ENCODE measurements around the gene UVSSA.
"Not testable (repeated sequence)": the region's sequence is repeated elsewhere in the genome, so short reads cannot be mapped to it uniquely, and the experiment has no call there.

The UVSSA gene

GRCh38 chr4:1419708-1420107 is 72.7 kb downstream of the UVSSA start:
- H3K36me3 Mint-ChIP-seq (ENCODE audit: low read depth): no peaks in the 10 kb centered on the region
- no peaks in the 10 kb centered on the region for H3K4me1 Mint-ChIP-seq
- no peak overlapping the region for H3K4me3 Mint-ChIP-seq
- peaks cover 96% of the 10 kb centered on the region for H3K27me3 Mint-ChIP-seq (ENCODE audit: low read depth)
- H3K27ac Mint-ChIP-seq: no peak overlapping the region
- peaks cover 3% of the 10 kb centered on the region for H3K9me3 Mint-ChIP-seq
- TF ChIP-seq, protein P1, sequence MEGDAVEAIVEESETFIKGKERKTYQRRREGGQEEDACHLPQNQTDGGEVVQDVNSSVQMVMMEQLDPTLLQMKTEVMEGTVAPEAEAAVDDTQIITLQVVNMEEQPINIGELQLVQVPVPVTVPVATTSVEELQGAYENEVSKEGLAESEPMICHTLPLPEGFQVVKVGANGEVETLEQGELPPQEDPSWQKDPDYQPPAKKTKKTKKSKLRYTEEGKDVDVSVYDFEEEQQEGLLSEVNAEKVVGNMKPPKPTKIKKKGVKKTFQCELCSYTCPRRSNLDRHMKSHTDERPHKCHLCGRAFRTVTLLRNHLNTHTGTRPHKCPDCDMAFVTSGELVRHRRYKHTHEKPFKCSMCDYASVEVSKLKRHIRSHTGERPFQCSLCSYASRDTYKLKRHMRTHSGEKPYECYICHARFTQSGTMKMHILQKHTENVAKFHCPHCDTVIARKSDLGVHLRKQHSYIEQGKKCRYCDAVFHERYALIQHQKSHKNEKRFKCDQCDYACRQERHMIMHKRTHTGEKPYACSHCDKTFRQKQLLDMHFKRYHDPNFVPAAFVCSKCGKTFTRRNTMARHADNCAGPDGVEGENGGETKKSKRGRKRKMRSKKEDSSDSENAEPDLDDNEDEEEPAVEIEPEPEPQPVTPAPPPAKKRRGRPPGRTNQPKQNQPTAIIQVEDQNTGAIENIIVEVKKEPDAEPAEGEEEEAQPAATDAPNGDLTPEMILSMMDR (IDR thresholded peaks at IDR 0.05; ENCODE audit: unreplicated experiment in 3 of 3): no peak

DNA sequence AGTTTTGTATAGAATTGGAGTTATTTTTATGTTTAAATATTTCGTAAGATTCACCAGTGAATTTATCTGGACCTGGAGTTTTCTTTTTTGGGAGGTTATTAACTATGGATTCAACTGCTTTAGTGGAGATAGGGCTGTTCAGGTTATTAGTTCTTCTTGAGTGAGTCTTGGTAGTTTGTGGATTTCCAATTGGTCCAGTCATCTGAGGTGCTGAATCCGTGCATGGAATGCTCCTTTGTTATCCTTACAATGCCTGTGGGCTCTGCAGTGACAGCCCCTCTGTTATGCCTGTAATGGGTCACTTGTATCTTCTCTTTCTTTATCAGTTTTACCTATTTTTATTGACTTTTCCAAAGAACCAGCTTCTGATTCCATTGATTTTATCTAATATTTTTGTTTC is 74.6 kb downstream of the UVSSA start:
- H3K27ac Mint-ChIP-seq: no peak overlapping the region
- peaks cover 2% of the 10 kb centered on the region for H3K9me3 Mint-ChIP-seq
- TF ChIP-seq, protein P1 (IDR thresholded peaks at IDR 0.05; ENCODE audit: unreplicated experiment in 3 of 3): no peak
- no peaks in the 10 kb centered on the region for H3K36me3 Mint-ChIP-seq (ENCODE audit: low read depth)
- no peaks in the 10 kb centered on the region for H3K4me1 Mint-ChIP-seq
- H3K4me3 Mint-ChIP-seq: no peak overlapping the region
- peaks cover 94% of the 10 kb centered on the region for H3K27me3 Mint-ChIP-seq (ENCODE audit: low read depth)

- Mint-ChIP-seq H3K27me3 (ENCODE audit: low read depth) (peaks cover 50% of the 10 kb centered on the region), H3K36me3 (ENCODE audit: low read depth) (no peaks in the 10 kb centered on the region), H3K4me1 (no peaks in the 10 kb centered on the region)
Measured at GRCh38 chr4:1427010-1427409, 80.0 kb downstream of the UVSSA start.

GRCh38 chr4:1443688-1444172 is 96.7 kb downstream of the UVSSA start:
- H3K27ac Mint-ChIP-seq; H3K4me3 Mint-ChIP-seq; H3K4me1 Mint-ChIP-seq; H3K36me3 Mint-ChIP-seq (ENCODE audit: low read depth); H3K9me3 Mint-ChIP-seq: not testable (repeated sequence)
- H3K27me3 Mint-ChIP-seq (ENCODE audit: low read depth): peaks cover 43% of the 10 kb centered on the region

More at GRCh38 chr4:1427010-1427409, 80.0 kb downstream of the UVSSA start:
- no peak overlapping the region for H3K27ac Mint-ChIP-seq
- TF ChIP-seq, protein P1 (IDR thresholded peaks at IDR 0.05; ENCODE audit: unreplicated experiment in 3 of 3): no peak
- no peak overlapping the region for H3K4me3 Mint-ChIP-seq
- peaks cover 2% of the 10 kb centered on the region for H3K9me3 Mint-ChIP-seq
